HepG2 (cell line): Measurements from ENCODE around the gene PRXL2B. TPM values are rescaled to one million over a fixed set of nuclear protein-coding genes. Genes with fewer than 3 reads are reported as not detected.

Experiments used
- BORCS8-MEF2B ChIP-seq: sonication (generic); formaldehyde crosslinking; IDR thresholded peaks from 2 replicates; pipeline ENCODE4 v1.8.0; 2022; ENCODE audit warnings: mild to moderate bottlenecking, missing genetic modification reagents
- CCAR2 ChIP-seq: fragments of 200-400 bp; formaldehyde crosslinking; optimal IDR thresholded peaks from 2 replicates; pipeline ENCODE3; 2018; ENCODE audit warnings: low read depth, mild to moderate bottlenecking, low read length, moderate library complexity
- FOXA3 ChIP-seq: IDR thresholded peaks from 2 replicates; pipeline ENCODE4 v1.6.1; 2016; ENCODE audit warnings: missing genetic modification reagents, missing compliant biosample characterization
- ISX ChIP-seq: sonication (generic); formaldehyde crosslinking; conservative IDR thresholded peaks from 2 replicates; pipeline ENCODE4 v1.5.0; 2020; ENCODE audit warnings: missing genetic modification reagents
- MAZ ChIP-seq, 2 experiments: sonication (generic) in 1 of 2; formaldehyde crosslinking in 1 of 2; IDR thresholded peaks; 2 replicates each; pipeline versions ENCODE4 v1.5.0 to v1.6.1; 2012 to 2020; ENCODE audit warnings: low read depth in 2 of 2, mild to moderate bottlenecking in 2 of 2, borderline replicate concordance in 1 of 2, improper control_type of control experiment in 1 of 2, low read length in 1 of 2, missing genetic modification reagents in 1 of 2, moderate library complexity in 1 of 2
- PRPF4 ChIP-seq: fragments of 200-400 bp; formaldehyde crosslinking; IDR thresholded peaks from 2 replicates; pipeline ENCODE4 v1.6.1; 2016; ENCODE audit warnings: low read length, low read depth; ENCODE audit not compliant: poor library complexity, severe bottlenecking
- SATB2 ChIP-seq: sonication (generic); formaldehyde crosslinking; IDR thresholded peaks from 2 replicates; pipeline ENCODE4 v1.5.0; 2020; ENCODE audit warnings: missing genetic modification reagents
- SMAD9 ChIP-seq: sonication (generic); formaldehyde crosslinking; IDR thresholded peaks from 2 replicates; pipeline ENCODE4 v1.5.1; 2020; ENCODE audit warnings: mild to moderate bottlenecking, missing genetic modification reagents
- SNAI1 ChIP-seq: sonication (generic); formaldehyde crosslinking; IDR thresholded peaks from 2 replicates; pipeline ENCODE4 v1.5.0; 2020; ENCODE audit warnings: mild to moderate bottlenecking, missing genetic modification reagents, borderline replicate concordance
- STAG1 ChIP-seq: sonication (generic); formaldehyde crosslinking; IDR thresholded peaks from 2 replicates; pipeline ENCODE4 v1.4.0; 2020; ENCODE audit warnings: missing genetic modification reagents
- ZFP82 ChIP-seq: sonication (generic); formaldehyde crosslinking; IDR thresholded peaks from 2 replicates; pipeline ENCODE4 v1.5.1; 2020; ENCODE audit warnings: mild to moderate bottlenecking, missing genetic modification reagents, borderline replicate concordance
- ZFX ChIP-seq: sonication (generic); formaldehyde crosslinking; IDR thresholded peaks from 2 replicates; pipeline ENCODE4 v1.4.0; 2020; ENCODE audit warnings: mild to moderate bottlenecking, low read depth, missing genetic modification reagents, moderate library complexity
- ZNF317 ChIP-seq: sonication (generic); formaldehyde crosslinking; IDR thresholded peaks from 2 replicates; pipeline ENCODE4 v1.5.0; 2020; ENCODE audit warnings: mild to moderate bottlenecking, missing genetic modification reagents
- ZNF777 ChIP-seq: sonication (generic); formaldehyde crosslinking; IDR thresholded peaks from 2 replicates; pipeline ENCODE4 v1.4.0; 2020; ENCODE audit warnings: missing genetic modification reagents
- ZNF788 ChIP-seq: sonication (generic); formaldehyde crosslinking; IDR thresholded peaks from 2 replicates; pipeline ENCODE4 v1.5.0; 2020; ENCODE audit warnings: mild to moderate bottlenecking, missing genetic modification reagents, borderline replicate concordance
- polyA plus RNA-seq, 8 experiments: library from polyadenylated mRNA; depleted of rRNA in 3 of 8; stranded (reverse) in 7 of 8; unstranded in 1 of 8; fragments of >200 nt; fragmentation: Illumina TruSeq in 4 of 8; extraction: Trizol in 4 of 8; gene quantifications; 2 replicates each; pipeline versions ENCODE4 v1.2.1 to v1.2.3, GENCODE V29; 2011 to 2016; ENCODE audit warnings: low read depth in 4 of 8, missing spikeins in 1 of 8, mixed read lengths in 1 of 8; ENCODE audit not compliant: insufficient read depth in 1 of 8
- total RNA-seq, 5 experiments: library from RNA; depleted of rRNA; stranded (reverse); fragments of >200 nt; fragmentation: Illumina TruSeq; extraction: Trizol; gene quantifications; 2 replicates each; pipeline ENCODE4 v1.2.3, GENCODE V29; 2016; ENCODE audit warnings: low read depth in 1 of 5
- TF ChIP-seq, protein P1 (sequence below): sonication (generic); formaldehyde crosslinking; IDR thresholded peaks from 2 replicates; pipeline ENCODE4 v1.4.0; 2020; ENCODE audit warnings: mild to moderate bottlenecking, low read depth, missing genetic modification reagents
- TF ChIP-seq, protein P2 (sequence below): sonication (generic); formaldehyde crosslinking; IDR thresholded peaks from 2 replicates; pipeline ENCODE4 v1.5.0; 2020; ENCODE audit warnings: mild to moderate bottlenecking, low read depth, missing genetic modification reagents, borderline replicate concordance

PRXL2B gene
- total and polyA plus RNA-seq, 2 of the 13 experiments (the other 11 are each of a cell fraction or from before 2014, with no cell fraction given) = 16.8 to 22.1 TPM

DNA sequence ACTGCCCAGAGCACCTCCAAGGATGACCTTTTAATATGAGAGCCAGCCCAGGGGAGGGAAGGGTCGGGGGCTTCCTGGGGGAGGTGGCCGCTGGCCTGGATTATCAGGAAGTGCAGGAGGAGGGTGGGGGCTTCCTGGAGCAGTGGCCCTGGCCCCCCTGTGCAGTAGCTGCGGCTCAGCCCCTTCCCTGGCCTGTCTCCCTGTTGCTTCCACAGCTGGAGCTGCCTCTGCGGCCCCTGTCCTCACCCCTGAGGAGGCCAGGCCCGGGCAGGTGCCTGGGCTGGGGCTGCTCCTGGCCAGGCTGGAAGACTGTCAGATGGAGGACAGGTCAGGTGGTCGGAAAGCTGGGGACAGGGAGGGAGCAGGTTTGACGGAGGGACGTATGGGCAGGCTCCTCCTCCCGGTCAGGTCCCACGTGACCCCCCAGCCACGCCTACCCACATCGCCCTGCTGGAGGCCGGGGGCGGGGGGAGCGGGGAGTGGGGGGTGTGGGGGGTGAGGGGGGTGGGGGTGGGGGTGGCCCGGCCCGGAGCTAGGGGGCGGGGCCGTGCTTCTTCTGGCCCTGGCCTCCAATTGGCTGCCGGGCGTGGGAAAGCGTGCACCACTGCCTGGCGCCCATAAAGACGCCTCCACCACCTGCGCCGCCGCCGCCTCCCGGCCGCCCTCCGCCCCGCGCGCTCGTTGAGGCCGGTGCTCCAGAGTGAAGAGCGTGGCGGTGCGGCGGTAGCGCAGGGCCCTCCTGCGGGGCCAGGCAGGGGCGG is 40.6 kb upstream of the PRXL2B start (continued):
- TF ChIP-seq, protein P1, sequence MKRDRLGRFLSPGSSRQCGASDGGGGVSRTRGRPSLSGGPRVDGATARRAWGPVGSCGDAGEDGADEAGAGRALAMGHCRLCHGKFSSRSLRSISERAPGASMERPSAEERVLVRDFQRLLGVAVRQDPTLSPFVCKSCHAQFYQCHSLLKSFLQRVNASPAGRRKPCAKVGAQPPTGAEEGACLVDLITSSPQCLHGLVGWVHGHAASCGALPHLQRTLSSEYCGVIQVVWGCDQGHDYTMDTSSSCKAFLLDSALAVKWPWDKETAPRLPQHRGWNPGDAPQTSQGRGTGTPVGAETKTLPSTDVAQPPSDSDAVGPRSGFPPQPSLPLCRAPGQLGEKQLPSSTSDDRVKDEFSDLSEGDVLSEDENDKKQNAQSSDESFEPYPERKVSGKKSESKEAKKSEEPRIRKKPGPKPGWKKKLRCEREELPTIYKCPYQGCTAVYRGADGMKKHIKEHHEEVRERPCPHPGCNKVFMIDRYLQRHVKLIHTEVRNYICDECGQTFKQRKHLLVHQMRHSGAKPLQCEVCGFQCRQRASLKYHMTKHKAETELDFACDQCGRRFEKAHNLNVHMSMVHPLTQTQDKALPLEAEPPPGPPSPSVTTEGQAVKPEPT (CRISPR knock-in tag) = no peak
- no peak for TF ChIP-seq ZNF788
- TF ChIP-seq STAG1 (CRISPR knock-in tag) = no peak
- TF ChIP-seq PRPF4 = no peak
- peak; percentile 68 for TF ChIP-seq ZFX (CRISPR knock-in tag)
- TF ChIP-seq BORCS8-MEF2B (CRISPR knock-in tag) = no peak
- TF ChIP-seq ZFP82 (CRISPR knock-in tag) = no peak
- no peak for TF ChIP-seq CCAR2
- TF ChIP-seq SMAD9 (CRISPR knock-in tag) = no peak
- no peak for TF ChIP-seq ISX (CRISPR knock-in tag)
- no peak for TF ChIP-seq ZNF317 (CRISPR knock-in tag)
- TF ChIP-seq FOXA3 (CRISPR knock-in tag) = no peak
- TF ChIP-seq MAZ (IDR thresholded peaks at IDR 0.05; ENCODE audit: borderline replicate concordance, low read depth, low read length) = peak; percentile 76
- peak; percentile 51 for TF ChIP-seq MAZ (CRISPR knock-in tag; IDR thresholded peaks at IDR 0.05; ENCODE audit: low read depth)
- no peak for TF ChIP-seq SATB2 (CRISPR knock-in tag)
- TF ChIP-seq ZNF777 (CRISPR knock-in tag) = peak; percentile 48; the same call in 1 of the 2 replicates
- TF ChIP-seq, protein P2, sequence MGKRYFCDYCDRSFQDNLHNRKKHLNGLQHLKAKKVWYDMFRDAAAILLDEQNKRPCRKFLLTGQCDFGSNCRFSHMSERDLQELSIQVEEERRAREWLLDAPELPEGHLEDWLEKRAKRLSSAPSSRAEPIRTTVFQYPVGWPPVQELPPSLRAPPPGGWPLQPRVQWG (CRISPR knock-in tag) = no peak
- no peak for TF ChIP-seq SNAI1 (CRISPR knock-in tag)
